ENCODE results near the gene POU2AF1. TPM values are rescaled to one million over a fixed set of nuclear protein-coding genes. Genes with fewer than 3 reads are reported as not detected.

Gene POU2AF1
- total RNA-seq, 1 donor from 2014 or later = 0.11 TPM

- no peaks in the 10 kb centered on the region for H3K9me3 ChIP-seq
- H3K4me1 ChIP-seq = no peaks in the 10 kb centered on the region
- no peak for DNase-seq (ENCODE audit: low spot score in 2 of 2)
- intact Hi-C loops (cut with DNase I) = no loop called here
- no peaks in the 10 kb centered on the region for H3K36me3 ChIP-seq
- TF ChIP-seq CTCF (IDR thresholded peaks at IDR 0.05) = no peak
- no peak overlapping the region for H3K4me3 ChIP-seq
- no peak overlapping the region for H3K27ac ChIP-seq
- H3K27me3 ChIP-seq = no peaks in the 10 kb centered on the region
These were observed 11.4 kb downstream of the POU2AF1 start for GRCh38 chr11:111367411-111368284.

- DNase-seq (ENCODE audit: low spot score in 2 of 2) = no peak
- H3K9me3 ChIP-seq = no peaks in the 10 kb centered on the region
- H3K27ac ChIP-seq = no peak overlapping the region
- intact Hi-C loops (cut with DNase I) = no loop called here
- no peaks in the 10 kb centered on the region for H3K4me1 ChIP-seq
- no peaks in the 10 kb centered on the region for H3K36me3 ChIP-seq
- TF ChIP-seq CTCF (IDR thresholded peaks at IDR 0.05) = no peak
- no peak overlapping the region for H3K4me3 ChIP-seq
- H3K27me3 ChIP-seq = no peaks in the 10 kb centered on the region
These were observed 12.3 kb downstream of the POU2AF1 start for GRCh38 chr11:111366560-111367410.

GRCh38 chr11:111365722-111366559 lies 13.1 kb downstream of the POU2AF1 start:
- Histone ChIP-seq H3K4me3 (no peak overlapping the region), H3K4me1 (no peaks in the 10 kb centered on the region), H3K27ac (no peak overlapping the region), H3K9me3 (no peaks in the 10 kb centered on the region), H3K27me3 (no peaks in the 10 kb centered on the region), H3K36me3 (no peaks in the 10 kb centered on the region)
- DNase-seq (ENCODE audit: low spot score in 2 of 2) = no peak
- TF ChIP-seq CTCF (IDR thresholded peaks at IDR 0.05) = no peak
- intact Hi-C loops (cut with DNase I) = no loop called here

- Histone ChIP-seq H3K27me3 (no peaks in the 10 kb centered on the region), H3K27ac (no peak overlapping the region), H3K36me3 (no peaks in the 10 kb centered on the region), H3K4me1 (no peaks in the 10 kb centered on the region), H3K4me3 (no peak overlapping the region), H3K9me3 (no peaks in the 10 kb centered on the region)
- intact Hi-C loops (cut with DNase I) = no loop called here
- DNase-seq (ENCODE audit: low spot score in 2 of 2) = no peak
- TF ChIP-seq CTCF (IDR thresholded peaks at IDR 0.05) = no peak
These were observed 14.6 kb downstream of the POU2AF1 start for GRCh38 chr11:111364503-111364902.

GRCh38 chr11:111363985-111364384 lies 15.1 kb downstream of the POU2AF1 start:
- Histone ChIP-seq H3K9me3 (no peaks in the 10 kb centered on the region), H3K4me1 (no peaks in the 10 kb centered on the region), H3K36me3 (no peaks in the 10 kb centered on the region), H3K27me3 (no peaks in the 10 kb centered on the region), H3K4me3 (no peak overlapping the region), H3K27ac (no peak overlapping the region)
- DNase-seq (ENCODE audit: low spot score in 2 of 2) = no peak
- no peak for TF ChIP-seq CTCF (IDR thresholded peaks at IDR 0.05)
- intact Hi-C loops (cut with DNase I) = no loop called here
